ENCODE measurements around the gene RNF5.
"Not testable (repeated sequence)": the region's sequence is repeated elsewhere in the genome, so short reads cannot be mapped to it uniquely, and the experiment has no call there.

Gene RNF5

GRCh38 chr6:32187725-32188380, 9.6 kb downstream of the RNF5 start:
- not testable (repeated sequence) for H3K9me3 ChIP-seq (replicated peaks; ENCODE audit: low read length); H3K27me3 ChIP-seq (ENCODE audit: control insufficient read depth, insufficient read depth, low read length)
- H3K4me1 ChIP-seq (ENCODE audit: control insufficient read depth, insufficient read depth, low read length) = peaks cover 35% of the 10 kb centered on the region
- peak overlapping the region; percentile 68 for H3K4me3 ChIP-seq (ENCODE audit: low read length)
- H3K36me3 ChIP-seq (ENCODE audit: insufficient read depth, low read length) = peaks cover 36% of the 10 kb centered on the region
- peak overlapping the region; percentile 93 for H3K9ac ChIP-seq (ENCODE audit: low read depth, low read length)
- peak overlapping the region; percentile 96 for H3K4me2 ChIP-seq (ENCODE audit: low read length)

- peak overlapping the region; percentile 93 for H3K9ac ChIP-seq (ENCODE audit: low read depth, low read length)
- no peaks in the 10 kb centered on the region for H3K27me3 ChIP-seq (ENCODE audit: control insufficient read depth, insufficient read depth, low read length)
- peaks cover 37% of the 10 kb centered on the region for H3K4me1 ChIP-seq (ENCODE audit: control insufficient read depth, insufficient read depth, low read length)
- H3K4me2 ChIP-seq (ENCODE audit: low read length) = peak overlapping the region; percentile 96
- peak overlapping the region; percentile 68 for H3K4me3 ChIP-seq (ENCODE audit: low read length)
- H3K36me3 ChIP-seq (ENCODE audit: insufficient read depth, low read length) = peaks cover 29% of the 10 kb centered on the region
- H3K9me3 ChIP-seq (replicated peaks; ENCODE audit: low read length) = no peaks in the 10 kb centered on the region
Measured at GRCh38 chr6:32188381-32189068, 10.3 kb downstream of the RNF5 start.

- peak overlapping the region; percentile 93 for H3K9ac ChIP-seq (ENCODE audit: low read depth, low read length)
- peak overlapping the region; percentile 68 for H3K4me3 ChIP-seq (ENCODE audit: low read length)
- H3K9me3 ChIP-seq (replicated peaks; ENCODE audit: low read length) = no peaks in the 10 kb centered on the region
- H3K36me3 ChIP-seq (ENCODE audit: insufficient read depth, low read length) = peaks cover 23% of the 10 kb centered on the region
- peak overlapping the region; percentile 96 for H3K4me2 ChIP-seq (ENCODE audit: low read length)
- no peaks in the 10 kb centered on the region for H3K27me3 ChIP-seq (ENCODE audit: control insufficient read depth, insufficient read depth, low read length)
- peaks cover 37% of the 10 kb centered on the region for H3K4me1 ChIP-seq (ENCODE audit: control insufficient read depth, insufficient read depth, low read length)
Measured at GRCh38 chr6:32189069-32189741, 11.0 kb downstream of the RNF5 start.

GRCh38 chr6:32189742-32190053, 11.5 kb downstream of the RNF5 start:
- Histone ChIP-seq H3K4me1 (ENCODE audit: control insufficient read depth, insufficient read depth, low read length) (peaks cover 40% of the 10 kb centered on the region), H3K9ac (ENCODE audit: low read depth, low read length) (peak overlapping the region; percentile 93), H3K27me3 (ENCODE audit: control insufficient read depth, insufficient read depth, low read length) (no peaks in the 10 kb centered on the region), H3K9me3 (replicated peaks; ENCODE audit: low read length) (no peaks in the 10 kb centered on the region), H3K4me3 (ENCODE audit: low read length) (peak overlapping the region; percentile 68), H3K36me3 (ENCODE audit: insufficient read depth, low read length) (peaks cover 21% of the 10 kb centered on the region), H3K4me2 (ENCODE audit: low read length) (peak overlapping the region; percentile 96)

GRCh38 chr6:32190054-32190851, 12.0 kb downstream of the RNF5 start, which contains the start of gene PBX2:
PBX2 (minus strand) TSS chr6:32190202; CDS start chr6:32189915, 287 bp downstream.
- peak within 1 kb of the TSS; percentile 96 for H3K4me2 ChIP-seq (ENCODE audit: low read length)
- H3K27me3 ChIP-seq (ENCODE audit: control insufficient read depth, insufficient read depth, low read length) = no peaks in the 10 kb centered on the region
- H3K4me3 ChIP-seq (ENCODE audit: low read length) = peak within 1 kb of the TSS; percentile 68
- H3K9me3 ChIP-seq (replicated peaks; ENCODE audit: low read length) = no peaks in the 10 kb centered on the region
- peaks cover 21% of the 10 kb centered on the region for H3K36me3 ChIP-seq (ENCODE audit: insufficient read depth, low read length)
- peaks cover 45% of the 10 kb centered on the region for H3K4me1 ChIP-seq (ENCODE audit: control insufficient read depth, insufficient read depth, low read length)
- peak within 1 kb of the TSS; percentile 93 for H3K9ac ChIP-seq (ENCODE audit: low read depth, low read length)

- Histone ChIP-seq H3K4me1 (ENCODE audit: control insufficient read depth, insufficient read depth, low read length) (peaks cover 42% of the 10 kb centered on the region), H3K36me3 (ENCODE audit: insufficient read depth, low read length) (peaks cover 20% of the 10 kb centered on the region), H3K4me2 (ENCODE audit: low read length) (peak overlapping the region; percentile 96), H3K4me3 (ENCODE audit: low read length) (peak overlapping the region; percentile 68), H3K9me3 (replicated peaks; ENCODE audit: low read length) (no peaks in the 10 kb centered on the region), H3K27me3 (ENCODE audit: control insufficient read depth, insufficient read depth, low read length) (no peaks in the 10 kb centered on the region), H3K9ac (ENCODE audit: low read depth, low read length) (no peak overlapping the region)
Measured at GRCh38 chr6:32190911-32191677, 12.9 kb downstream of the RNF5 start.

GRCh38 chr6:32191696-32192607, 13.7 kb downstream of the RNF5 start:
- no peak overlapping the region for H3K4me2 ChIP-seq (ENCODE audit: low read length)
- no peak overlapping the region for H3K4me3 ChIP-seq (ENCODE audit: low read length)
- no peak overlapping the region for H3K9ac ChIP-seq (ENCODE audit: low read depth, low read length)
- peaks cover 48% of the 10 kb centered on the region for H3K4me1 ChIP-seq (ENCODE audit: control insufficient read depth, insufficient read depth, low read length)
- peaks cover 12% of the 10 kb centered on the region for H3K36me3 ChIP-seq (ENCODE audit: insufficient read depth, low read length)
- no peaks in the 10 kb centered on the region for H3K27me3 ChIP-seq (ENCODE audit: control insufficient read depth, insufficient read depth, low read length)
- no peaks in the 10 kb centered on the region for H3K9me3 ChIP-seq (replicated peaks; ENCODE audit: low read length)

GRCh38 chr6:32192608-32193039, 14.4 kb downstream of the RNF5 start, which contains the start of gene GPSM3:
GPSM3 (minus strand) TSS chr6:32192643; CDS start chr6:32192513, 130 bp downstream.
- peak within 1 kb of the TSS; percentile 30 for H3K9ac ChIP-seq (ENCODE audit: low read depth, low read length)
- no peak within 1 kb of the TSS for H3K4me3 ChIP-seq (ENCODE audit: low read length)
- H3K9me3 ChIP-seq (replicated peaks; ENCODE audit: low read length) = no peaks in the 10 kb centered on the region
- H3K4me1 ChIP-seq (ENCODE audit: control insufficient read depth, insufficient read depth, low read length) = peaks cover 49% of the 10 kb centered on the region
- peaks cover 5% of the 10 kb centered on the region for H3K36me3 ChIP-seq (ENCODE audit: insufficient read depth, low read length)
- H3K4me2 ChIP-seq (ENCODE audit: low read length) = peak within 1 kb of the TSS; percentile 31
- no peaks in the 10 kb centered on the region for H3K27me3 ChIP-seq (ENCODE audit: control insufficient read depth, insufficient read depth, low read length)

GRCh38 chr6:32193096-32193495, 14.9 kb downstream of the RNF5 start:
- H3K4me1 ChIP-seq (ENCODE audit: control insufficient read depth, insufficient read depth, low read length) = peaks cover 44% of the 10 kb centered on the region
- H3K9me3 ChIP-seq (replicated peaks; ENCODE audit: low read length); H3K27me3 ChIP-seq (ENCODE audit: control insufficient read depth, insufficient read depth, low read length); H3K4me2 ChIP-seq (ENCODE audit: low read length); H3K4me3 ChIP-seq (ENCODE audit: low read length); H3K36me3 ChIP-seq (ENCODE audit: insufficient read depth, low read length); H3K9ac ChIP-seq (ENCODE audit: low read depth, low read length): not testable (repeated sequence)

- peaks cover 34% of the 10 kb centered on the region for H3K4me1 ChIP-seq (ENCODE audit: control insufficient read depth, insufficient read depth, low read length)
- no peak overlapping the region for H3K4me2 ChIP-seq (ENCODE audit: low read length)
- H3K4me3 ChIP-seq (ENCODE audit: low read length) = peak overlapping the region; percentile 78
- no peaks in the 10 kb centered on the region for H3K9me3 ChIP-seq (replicated peaks; ENCODE audit: low read length)
- no peaks in the 10 kb centered on the region for H3K27me3 ChIP-seq (ENCODE audit: control insufficient read depth, insufficient read depth, low read length)
- no peaks in the 10 kb centered on the region for H3K36me3 ChIP-seq (ENCODE audit: insufficient read depth, low read length)
- no peak overlapping the region for H3K9ac ChIP-seq (ENCODE audit: low read depth, low read length)
Measured at GRCh38 chr6:32194388-32194787, 16.2 kb downstream of the RNF5 start.
